ENCODE measurements around the gene LDHD. TPM values are rescaled to one million over a fixed set of nuclear protein-coding genes. Genes with fewer than 3 reads are reported as not detected.

Gene LDHD
- total and polyA plus RNA-seq, 8 donors = 6.9 to 20.3 (median 9.7) TPM

DNA sequence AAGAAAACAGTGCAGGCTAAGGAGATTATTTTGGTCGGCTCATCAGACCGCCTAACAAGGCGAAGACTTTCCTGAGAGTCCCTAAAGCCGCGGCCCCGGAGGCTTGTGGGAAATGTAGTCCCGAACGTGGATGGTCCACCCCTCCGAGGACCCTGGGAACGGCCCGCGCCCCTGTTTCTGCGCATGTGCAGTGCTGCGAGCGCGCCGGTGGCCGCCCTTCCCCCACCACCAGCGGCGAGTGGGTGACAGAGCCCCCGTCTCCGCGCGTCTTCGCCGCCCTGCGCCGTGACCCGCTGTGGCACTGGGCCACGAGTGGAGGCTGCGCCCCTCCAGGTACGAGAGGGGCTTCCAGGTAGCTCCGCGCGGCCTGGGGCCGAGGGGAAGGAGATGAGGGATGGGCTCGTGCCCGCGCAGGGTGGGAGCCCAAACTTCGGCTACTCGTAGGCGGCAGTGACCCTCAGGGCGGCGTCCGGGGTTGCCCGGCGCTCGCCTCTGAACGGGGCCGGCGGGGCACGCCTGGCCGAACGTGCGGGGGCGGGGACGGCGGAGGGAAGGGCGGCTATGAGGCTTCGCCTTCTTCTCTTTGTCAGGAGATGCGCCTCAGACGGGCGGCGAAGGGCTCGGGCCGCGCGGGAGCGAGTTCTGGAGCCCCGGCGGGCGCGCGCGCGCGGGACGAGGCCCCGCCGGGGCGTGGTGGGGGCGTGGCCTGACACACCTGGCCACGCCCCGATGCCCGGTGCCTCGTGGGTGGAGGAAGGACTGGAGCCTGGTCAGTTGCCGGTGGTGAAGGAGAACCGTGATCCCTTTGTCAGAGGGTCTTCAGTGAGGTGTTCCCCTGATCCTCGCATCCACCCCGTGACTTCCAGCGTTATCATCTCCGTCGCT is 32.0 kb upstream of the LDHD start, which contains the start of gene ZFP1:
Gene ZFP1, plus strand, starts transcription at position 214 of the 885 bp plus-strand sequence. CDS start 4,428 bp downstream, outside the sequence.
- H3K4me3 ChIP-seq = peak within 1 kb of the TSS; percentile 93 to 99 (median 97)
- TF ChIP-seq, protein P1, sequence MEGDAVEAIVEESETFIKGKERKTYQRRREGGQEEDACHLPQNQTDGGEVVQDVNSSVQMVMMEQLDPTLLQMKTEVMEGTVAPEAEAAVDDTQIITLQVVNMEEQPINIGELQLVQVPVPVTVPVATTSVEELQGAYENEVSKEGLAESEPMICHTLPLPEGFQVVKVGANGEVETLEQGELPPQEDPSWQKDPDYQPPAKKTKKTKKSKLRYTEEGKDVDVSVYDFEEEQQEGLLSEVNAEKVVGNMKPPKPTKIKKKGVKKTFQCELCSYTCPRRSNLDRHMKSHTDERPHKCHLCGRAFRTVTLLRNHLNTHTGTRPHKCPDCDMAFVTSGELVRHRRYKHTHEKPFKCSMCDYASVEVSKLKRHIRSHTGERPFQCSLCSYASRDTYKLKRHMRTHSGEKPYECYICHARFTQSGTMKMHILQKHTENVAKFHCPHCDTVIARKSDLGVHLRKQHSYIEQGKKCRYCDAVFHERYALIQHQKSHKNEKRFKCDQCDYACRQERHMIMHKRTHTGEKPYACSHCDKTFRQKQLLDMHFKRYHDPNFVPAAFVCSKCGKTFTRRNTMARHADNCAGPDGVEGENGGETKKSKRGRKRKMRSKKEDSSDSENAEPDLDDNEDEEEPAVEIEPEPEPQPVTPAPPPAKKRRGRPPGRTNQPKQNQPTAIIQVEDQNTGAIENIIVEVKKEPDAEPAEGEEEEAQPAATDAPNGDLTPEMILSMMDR (IDR thresholded peaks at IDR 0.05) = no peak
- FAIRE-seq (no peak), DNase-seq (peak; percentile 93 to 99 (median 95)), ATAC-seq (peak; percentile 94 to 99 (median 96))
- intact Hi-C loops (cut with DNase I) = no loop called here
- peak within 1 kb of the TSS; percentile 75 to 97 (median 88) for H3K27ac ChIP-seq
- 0% methylated on average over 58 to 93 of the region's 93 CpGs for WGBS, 2 donors
- no peaks in the 10 kb centered on the region for H3K36me3 ChIP-seq
- no peaks in the 10 kb centered on the region for H3K9me3 ChIP-seq
- no peaks in the 10 kb centered on the region for H3K27me3 ChIP-seq
- H3K4me1 ChIP-seq = peaks cover 0 to 8% (median 0%) of the 10 kb centered on the region in 3 donors

DNA sequence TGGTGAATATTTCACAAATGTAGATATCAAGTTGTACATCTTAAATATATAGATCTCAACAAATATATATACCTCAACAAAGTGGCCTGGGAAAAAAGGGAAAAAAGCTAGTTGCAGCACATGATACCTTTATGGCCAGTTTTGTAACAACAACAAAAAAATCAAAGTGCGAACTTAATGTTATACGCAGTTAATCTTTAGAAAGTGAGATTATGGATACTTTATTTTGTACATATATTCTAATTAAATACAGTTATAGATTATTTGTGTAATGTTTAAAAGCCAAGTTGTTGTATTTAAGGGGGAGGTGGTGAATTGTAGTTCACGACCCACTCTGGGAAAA is 31.4 kb upstream of the LDHD start:
- H3K4me1 ChIP-seq = peaks cover 0 to 8% (median 0%) of the 10 kb centered on the region in 3 donors
- no peaks in the 10 kb centered on the region for H3K9me3 ChIP-seq
- DNase-seq = no peak
- no peaks in the 10 kb centered on the region for H3K27me3 ChIP-seq
- no peaks in the 10 kb centered on the region for H3K36me3 ChIP-seq
- intact Hi-C loops (cut with DNase I) = no loop called here
- FAIRE-seq = no peak
- H3K27ac ChIP-seq = peak overlapping the region in 1 of 4 donors; percentile 95
- WGBS, 2 donors = 24 to 31% methylated on average over 3 of the region's 3 CpGs
- peak overlapping the region in 2 of 4 donors; percentile 93 to 99 for H3K4me3 ChIP-seq
- TF ChIP-seq, protein P1 (IDR thresholded peaks at IDR 0.05) = no peak
- ATAC-seq = no peak

DNA sequence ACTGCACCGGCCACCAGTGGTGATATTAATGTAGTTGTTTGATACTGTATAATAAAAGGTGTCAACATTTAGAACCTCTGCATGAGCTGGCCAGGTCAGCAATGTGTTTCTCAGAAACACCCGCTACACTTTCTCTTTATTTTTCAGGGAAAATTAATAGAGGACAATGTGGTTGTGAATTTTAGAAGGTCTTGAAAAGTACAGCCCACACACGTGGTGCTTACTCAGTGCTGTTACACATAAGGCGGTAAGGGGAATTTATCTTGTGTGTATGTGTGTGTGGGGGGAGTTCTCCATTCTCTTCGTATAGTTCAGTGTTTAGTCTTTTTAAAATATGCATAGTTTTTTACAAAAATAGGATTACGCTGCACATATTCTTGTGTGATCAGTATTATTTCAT is 27.4 kb upstream of the LDHD start:
- no peak overlapping the region for H3K27ac ChIP-seq
- ATAC-seq (no peak), DNase-seq (no peak), FAIRE-seq (no peak)
- no peaks in the 10 kb centered on the region for H3K36me3 ChIP-seq
- no peaks in the 10 kb centered on the region for H3K4me1 ChIP-seq
- WGBS, 2 donors = 74 to 81% methylated on average over 6 of the region's 6 CpGs
- no peaks in the 10 kb centered on the region for H3K27me3 ChIP-seq
- TF ChIP-seq, protein P1 (IDR thresholded peaks at IDR 0.05) = no peak
- intact Hi-C loops (cut with DNase I) = no loop called here
- no peaks in the 10 kb centered on the region for H3K9me3 ChIP-seq
- H3K4me3 ChIP-seq = no peak overlapping the region

DNA sequence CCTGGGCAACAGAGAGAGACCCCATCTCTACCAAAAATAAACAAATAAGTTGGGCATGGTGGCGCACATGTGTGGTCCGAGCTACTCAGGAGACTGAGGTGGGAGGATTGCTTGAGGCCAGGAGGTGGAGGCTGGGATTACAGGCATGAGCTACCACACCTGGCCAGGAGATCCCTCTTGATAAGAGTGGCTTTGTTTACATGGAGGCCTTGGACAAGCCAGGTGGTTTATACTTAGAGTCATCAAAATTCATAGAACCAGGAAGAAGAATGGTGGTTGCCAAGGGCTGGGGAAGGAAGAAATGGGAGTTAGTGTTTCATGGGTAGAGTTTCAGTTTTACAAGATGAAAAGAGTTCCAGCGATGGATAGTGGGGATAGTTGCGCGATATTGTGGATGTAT is 22.9 kb upstream of the LDHD start:
- Histone ChIP-seq H3K27me3 (no peaks in the 10 kb centered on the region), H3K9me3 (no peaks in the 10 kb centered on the region), H3K4me3 (no peak overlapping the region), H3K27ac (no peak overlapping the region), H3K36me3 (no peaks in the 10 kb centered on the region), H3K4me1 (no peaks in the 10 kb centered on the region)
- DNase-seq (no peak), FAIRE-seq (no peak), ATAC-seq (no peak)
- WGBS, 2 donors = 97% methylated on average over 5 of the region's 5 CpGs
- intact Hi-C loops (cut with DNase I) = no loop called here
- TF ChIP-seq, protein P1 (IDR thresholded peaks at IDR 0.05) = no peak

DNA sequence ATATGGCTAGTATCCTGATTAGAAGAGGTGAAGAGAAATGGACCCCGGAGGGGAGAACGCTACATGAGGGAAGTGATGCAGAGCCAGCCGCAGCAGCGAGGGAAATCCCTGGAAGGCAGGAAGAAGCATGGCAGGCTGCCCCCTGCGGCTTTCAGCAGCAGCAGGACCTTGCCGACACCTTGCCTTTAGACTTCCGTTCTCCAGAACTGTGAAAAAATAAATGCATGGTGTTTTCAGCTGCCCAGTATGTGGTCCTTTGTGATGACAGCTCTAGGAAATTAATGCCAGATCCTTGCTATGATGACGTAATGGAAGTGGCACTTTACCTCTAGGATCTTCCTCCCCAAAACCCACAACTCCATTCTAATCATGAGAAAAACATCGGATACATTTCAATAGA is 22.1 kb upstream of the LDHD start:
- no peaks in the 10 kb centered on the region for H3K9me3 ChIP-seq
- ATAC-seq = no peak
- no peaks in the 10 kb centered on the region for H3K4me1 ChIP-seq
- no peaks in the 10 kb centered on the region for H3K27me3 ChIP-seq
- H3K4me3 ChIP-seq = no peak overlapping the region
- H3K36me3 ChIP-seq = no peaks in the 10 kb centered on the region
- DNase-seq = no peak
- H3K27ac ChIP-seq = no peak overlapping the region
- WGBS, 2 donors = 63 to 70% methylated on average over 9 of the region's 9 CpGs
- FAIRE-seq = no peak
- intact Hi-C loops (cut with DNase I) = no loop called here
- TF ChIP-seq, protein P1 (IDR thresholded peaks at IDR 0.05) = no peak

All from pancreas (tissue), 10 donors.